ENCODE measurements around the gene ZDHHC11.

DNA sequence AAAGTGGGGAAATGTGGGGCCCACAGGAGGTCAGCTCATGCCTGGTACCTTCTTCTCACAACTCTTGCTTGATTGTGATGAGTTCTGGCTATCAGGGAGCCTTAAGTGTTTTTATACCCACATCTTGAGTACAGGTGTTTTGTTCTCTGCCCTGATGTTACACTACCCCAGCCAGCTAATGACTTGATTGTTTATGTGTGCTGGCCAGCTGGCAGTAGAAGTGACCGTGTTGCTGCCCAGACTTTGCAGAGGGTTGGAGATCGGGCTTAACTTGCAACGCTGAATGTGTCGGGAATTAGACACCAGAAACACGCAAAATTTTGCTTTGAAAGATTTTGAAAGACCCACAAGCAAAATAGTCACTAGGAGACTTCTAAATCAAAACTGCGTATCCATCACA, 49.3 kb downstream of the ZDHHC11 start:
- TF ChIP-seq, protein P1, sequence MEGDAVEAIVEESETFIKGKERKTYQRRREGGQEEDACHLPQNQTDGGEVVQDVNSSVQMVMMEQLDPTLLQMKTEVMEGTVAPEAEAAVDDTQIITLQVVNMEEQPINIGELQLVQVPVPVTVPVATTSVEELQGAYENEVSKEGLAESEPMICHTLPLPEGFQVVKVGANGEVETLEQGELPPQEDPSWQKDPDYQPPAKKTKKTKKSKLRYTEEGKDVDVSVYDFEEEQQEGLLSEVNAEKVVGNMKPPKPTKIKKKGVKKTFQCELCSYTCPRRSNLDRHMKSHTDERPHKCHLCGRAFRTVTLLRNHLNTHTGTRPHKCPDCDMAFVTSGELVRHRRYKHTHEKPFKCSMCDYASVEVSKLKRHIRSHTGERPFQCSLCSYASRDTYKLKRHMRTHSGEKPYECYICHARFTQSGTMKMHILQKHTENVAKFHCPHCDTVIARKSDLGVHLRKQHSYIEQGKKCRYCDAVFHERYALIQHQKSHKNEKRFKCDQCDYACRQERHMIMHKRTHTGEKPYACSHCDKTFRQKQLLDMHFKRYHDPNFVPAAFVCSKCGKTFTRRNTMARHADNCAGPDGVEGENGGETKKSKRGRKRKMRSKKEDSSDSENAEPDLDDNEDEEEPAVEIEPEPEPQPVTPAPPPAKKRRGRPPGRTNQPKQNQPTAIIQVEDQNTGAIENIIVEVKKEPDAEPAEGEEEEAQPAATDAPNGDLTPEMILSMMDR (IDR thresholded peaks at IDR 0.05; ENCODE audit: insufficient read depth, low read length) = no peak
- TF ChIP-seq, protein P2, sequence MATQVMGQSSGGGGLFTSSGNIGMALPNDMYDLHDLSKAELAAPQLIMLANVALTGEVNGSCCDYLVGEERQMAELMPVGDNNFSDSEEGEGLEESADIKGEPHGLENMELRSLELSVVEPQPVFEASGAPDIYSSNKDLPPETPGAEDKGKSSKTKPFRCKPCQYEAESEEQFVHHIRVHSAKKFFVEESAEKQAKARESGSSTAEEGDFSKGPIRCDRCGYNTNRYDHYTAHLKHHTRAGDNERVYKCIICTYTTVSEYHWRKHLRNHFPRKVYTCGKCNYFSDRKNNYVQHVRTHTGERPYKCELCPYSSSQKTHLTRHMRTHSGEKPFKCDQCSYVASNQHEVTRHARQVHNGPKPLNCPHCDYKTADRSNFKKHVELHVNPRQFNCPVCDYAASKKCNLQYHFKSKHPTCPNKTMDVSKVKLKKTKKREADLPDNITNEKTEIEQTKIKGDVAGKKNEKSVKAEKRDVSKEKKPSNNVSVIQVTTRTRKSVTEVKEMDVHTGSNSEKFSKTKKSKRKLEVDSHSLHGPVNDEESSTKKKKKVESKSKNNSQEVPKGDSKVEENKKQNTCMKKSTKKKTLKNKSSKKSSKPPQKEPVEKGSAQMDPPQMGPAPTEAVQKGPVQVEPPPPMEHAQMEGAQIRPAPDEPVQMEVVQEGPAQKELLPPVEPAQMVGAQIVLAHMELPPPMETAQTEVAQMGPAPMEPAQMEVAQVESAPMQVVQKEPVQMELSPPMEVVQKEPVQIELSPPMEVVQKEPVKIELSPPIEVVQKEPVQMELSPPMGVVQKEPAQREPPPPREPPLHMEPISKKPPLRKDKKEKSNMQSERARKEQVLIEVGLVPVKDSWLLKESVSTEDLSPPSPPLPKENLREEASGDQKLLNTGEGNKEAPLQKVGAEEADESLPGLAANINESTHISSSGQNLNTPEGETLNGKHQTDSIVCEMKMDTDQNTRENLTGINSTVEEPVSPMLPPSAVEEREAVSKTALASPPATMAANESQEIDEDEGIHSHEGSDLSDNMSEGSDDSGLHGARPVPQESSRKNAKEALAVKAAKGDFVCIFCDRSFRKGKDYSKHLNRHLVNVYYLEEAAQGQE (IDR thresholded peaks at IDR 0.05; ENCODE audit: insufficient replicate concordance, low read depth) = no peak
